HG03103 (cell line): ENCODE results near the gene CAPN1.
"Not testable (repeated sequence)": the region's sequence is repeated elsewhere in the genome, so short reads cannot be mapped to it uniquely, and the experiment has no call there.

Experiments used
- ATAC-seq: cut with Tn5 transposase; IDR thresholded peaks from one replicate; pipeline ENCODE4 v1.9.1; 2021; ENCODE audit warnings: low read depth; ENCODE audit not compliant: unreplicated experiment

The CAPN1 gene

DNA sequence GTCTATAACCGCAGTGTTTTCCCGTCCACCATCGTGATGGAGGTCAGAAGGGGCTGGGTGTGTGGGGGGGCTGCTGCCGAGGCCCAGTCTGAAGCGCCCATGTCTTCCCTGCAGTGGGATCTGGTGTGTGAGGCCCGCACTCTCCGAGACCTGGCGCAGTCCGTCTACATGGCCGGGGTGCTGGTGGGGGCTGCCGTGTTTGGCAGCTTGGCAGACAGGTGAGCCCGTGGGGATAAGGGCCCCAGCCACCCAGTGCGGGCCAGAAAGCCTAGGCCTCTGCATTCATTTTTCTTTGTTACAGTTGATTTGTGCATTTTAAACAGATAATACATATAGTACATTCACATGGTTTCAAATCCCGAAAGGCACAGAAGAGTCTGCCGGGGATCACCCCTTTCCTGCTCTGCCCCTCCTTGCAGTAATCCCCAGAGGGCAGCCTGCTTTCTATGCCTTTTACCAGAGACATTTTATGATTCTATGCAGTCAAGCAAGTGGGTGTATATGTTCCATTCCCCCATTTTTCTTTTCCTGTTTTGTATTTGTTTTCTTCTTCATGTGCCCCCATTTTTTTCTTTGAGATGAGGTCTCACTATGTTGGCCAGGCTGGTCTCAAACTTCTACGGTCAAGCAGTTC is 32.6 kb downstream of the CAPN1 start:
- ATAC-seq = no peak

DNA sequence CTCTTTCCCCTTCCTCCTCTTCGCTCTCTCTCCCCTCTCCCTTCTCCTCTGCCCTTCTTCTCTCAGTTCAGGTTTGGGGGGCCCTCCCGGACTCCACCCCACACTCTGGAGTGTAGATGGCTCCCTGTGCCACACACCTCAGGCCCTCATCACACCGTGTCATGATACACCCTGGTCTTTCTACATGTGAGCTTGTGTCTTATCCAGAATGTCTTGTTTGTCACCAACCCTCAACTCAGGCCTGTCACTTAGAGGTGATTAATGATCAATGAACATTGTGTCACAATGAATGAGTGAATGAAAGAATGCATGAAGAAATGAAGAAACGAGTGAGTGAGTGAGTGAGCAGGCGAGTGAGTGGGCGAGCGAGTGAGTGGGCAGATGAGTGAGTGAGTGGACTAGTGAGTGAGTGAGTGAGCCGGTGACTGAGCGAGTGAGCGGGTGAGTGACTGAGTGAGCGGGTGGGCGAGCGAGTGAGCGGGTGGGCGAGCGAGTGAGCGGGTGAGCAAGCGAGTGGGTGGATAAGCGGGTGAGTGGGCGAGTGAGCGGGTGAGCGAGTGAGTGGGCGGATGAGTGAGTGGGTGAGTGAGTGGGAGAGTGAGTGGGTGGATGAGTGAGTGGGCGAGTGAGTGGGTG is 33.8 kb downstream of the CAPN1 start:
- ATAC-seq = no peak

DNA sequence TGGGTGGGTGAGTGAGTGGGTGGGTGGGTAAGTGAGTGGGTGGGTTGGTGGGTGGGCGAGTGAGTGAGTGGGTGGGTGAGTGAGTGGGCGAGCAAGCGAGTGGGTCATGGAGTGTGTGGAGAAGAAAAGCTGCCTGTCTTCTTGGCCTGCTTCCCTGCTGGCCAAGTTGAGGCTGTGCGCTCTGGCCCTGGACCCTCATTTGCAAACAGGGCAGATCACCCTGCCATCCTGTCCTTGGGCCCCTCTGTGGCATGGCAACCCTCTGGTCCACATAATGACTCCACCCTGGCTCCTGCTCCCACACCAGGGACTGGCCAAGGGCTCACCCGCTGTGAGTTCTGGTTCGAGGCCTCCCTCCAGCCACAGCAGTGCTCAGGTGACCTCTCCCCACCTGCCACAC is 35.1 kb downstream of the CAPN1 start:
- no peak for ATAC-seq

DNA sequence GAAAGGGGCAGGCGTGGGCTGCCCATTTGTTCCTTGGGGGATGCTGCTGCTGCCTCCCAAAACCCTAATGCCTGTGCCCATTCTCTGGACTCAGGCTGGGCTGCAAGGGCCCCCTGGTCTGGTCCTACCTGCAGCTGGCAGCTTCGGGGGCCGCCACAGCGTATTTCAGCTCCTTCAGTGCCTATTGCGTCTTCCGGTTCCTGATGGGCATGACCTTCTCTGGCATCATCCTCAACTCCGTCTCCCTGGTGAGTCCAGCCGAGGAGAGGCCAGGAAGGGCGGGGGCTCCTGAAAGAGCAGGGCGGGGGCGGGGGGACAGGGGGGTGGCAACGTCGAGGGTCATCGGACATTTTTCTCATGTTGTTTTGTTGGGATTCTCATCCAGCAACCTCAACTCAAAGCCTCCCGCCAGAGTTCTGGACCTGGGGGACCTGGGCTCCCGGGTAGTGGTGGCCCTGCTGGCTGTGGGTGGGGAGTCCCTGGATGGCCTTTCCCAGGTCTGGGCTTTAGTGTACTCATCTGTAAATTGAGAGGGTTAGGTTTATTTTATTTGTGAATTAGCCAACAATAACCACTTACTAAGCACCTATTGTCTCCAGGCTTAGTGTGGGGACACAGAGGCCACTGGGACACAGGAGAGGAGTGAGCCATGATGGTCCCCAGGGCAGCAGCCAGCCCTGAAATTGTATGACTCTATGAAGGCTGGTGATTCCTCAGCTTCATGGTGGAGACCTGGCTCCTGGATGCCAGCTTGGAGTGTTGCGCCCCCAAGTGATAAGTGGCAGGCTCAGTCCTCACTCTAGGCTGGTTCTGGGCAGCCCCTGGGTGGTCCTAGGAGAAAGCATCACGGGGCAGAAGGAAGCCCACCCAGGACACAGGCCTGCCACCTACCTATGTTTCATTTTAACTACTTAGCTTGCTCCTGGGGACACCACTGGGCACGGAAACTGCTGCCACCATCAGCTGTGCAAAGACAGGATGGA is 36.0 kb downstream of the CAPN1 start:
- no peak for ATAC-seq

DNA sequence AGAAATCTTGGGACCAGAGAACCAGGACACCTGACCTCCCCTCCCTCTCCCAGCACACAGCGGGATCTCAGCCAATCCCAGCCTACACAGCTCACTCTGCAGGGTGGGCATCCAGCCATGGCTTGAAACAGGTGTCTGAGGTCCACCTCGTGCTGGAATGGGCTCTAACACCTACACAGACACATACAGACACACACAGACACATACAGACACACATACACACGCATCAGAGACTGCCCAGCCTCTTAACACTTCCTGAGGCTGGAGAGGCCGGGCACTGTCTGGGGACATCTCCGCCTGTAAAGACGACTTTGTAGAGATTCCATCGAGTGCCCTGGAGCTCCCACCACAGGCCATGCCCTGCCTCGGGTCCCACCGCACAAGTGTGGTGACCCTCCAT is 36.7 kb downstream of the CAPN1 start:
- ATAC-seq = no peak

DNA sequence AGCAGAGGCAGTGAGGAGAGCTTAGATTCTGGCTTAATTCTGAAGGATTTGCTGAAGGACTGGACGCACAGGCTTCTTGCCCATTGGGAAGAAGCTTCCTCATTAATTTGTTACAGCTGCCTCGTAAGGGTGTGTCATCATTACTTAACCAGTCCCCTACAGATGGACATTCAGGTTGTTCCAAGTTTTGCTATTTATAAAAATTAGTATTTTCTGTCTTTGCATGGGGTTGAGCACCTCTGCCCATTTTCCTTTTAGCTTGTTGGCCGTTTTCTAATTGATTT is 38.1 kb downstream of the CAPN1 start:
- no peak for ATAC-seq

DNA sequence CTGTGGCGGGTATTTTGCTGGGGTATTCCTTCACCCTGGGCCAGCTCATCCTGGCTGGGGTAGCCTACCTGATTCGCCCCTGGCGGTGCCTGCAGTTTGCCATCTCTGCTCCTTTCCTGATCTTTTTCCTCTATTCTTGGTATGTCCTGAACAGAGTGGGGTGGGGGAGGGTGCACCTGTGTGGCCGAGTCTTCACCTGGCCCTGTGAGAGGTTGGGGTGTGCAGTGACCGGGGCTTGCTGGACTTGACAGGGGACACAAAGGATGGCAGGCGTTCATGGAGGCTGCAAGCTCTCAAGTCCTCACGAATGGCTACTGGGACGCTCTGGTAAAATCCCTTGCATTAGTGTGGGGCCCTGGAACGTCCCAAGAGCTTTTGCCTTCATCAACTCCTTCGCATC is 39.3 kb downstream of the CAPN1 start:
- ATAC-seq = no peak

DNA sequence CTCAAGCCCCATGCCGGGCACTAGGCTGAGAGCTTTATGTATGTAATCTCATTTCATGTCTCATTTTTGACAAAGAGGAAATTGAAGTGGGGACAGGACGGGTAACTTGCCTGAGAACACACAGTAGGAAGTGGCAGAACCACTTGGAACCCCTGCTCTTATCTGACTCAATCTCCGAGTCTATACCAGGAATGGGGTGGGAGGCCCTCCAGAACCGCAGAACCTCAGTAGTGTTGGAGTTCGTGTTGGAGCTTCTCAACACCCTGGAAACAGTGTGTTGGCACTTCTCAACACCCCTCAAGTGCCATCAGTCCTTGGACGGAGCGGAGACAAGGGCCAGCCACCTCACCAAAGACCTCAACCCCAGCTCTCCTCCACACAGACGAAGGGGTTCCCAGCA is 41.3 kb downstream of the CAPN1 start:
- no peak for ATAC-seq

DNA sequence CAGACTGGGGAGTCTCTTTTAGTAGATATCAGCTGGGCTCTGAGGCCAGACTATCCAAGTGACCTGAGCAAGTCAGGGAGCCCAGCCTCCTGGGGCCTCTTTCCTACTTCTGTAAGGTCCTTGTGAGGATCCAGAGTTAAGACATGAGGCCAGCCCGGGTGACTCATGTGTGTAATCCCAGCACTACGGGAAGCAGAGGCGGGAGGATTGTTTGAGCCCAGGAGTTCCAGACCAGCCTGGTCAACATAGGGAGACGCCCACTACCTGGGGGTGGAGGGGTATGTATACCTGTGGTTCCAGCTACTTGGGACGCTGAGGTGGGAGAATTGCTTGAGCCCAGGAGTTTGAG is 43.2 kb downstream of the CAPN1 start:
- no peak for ATAC-seq

DNA sequence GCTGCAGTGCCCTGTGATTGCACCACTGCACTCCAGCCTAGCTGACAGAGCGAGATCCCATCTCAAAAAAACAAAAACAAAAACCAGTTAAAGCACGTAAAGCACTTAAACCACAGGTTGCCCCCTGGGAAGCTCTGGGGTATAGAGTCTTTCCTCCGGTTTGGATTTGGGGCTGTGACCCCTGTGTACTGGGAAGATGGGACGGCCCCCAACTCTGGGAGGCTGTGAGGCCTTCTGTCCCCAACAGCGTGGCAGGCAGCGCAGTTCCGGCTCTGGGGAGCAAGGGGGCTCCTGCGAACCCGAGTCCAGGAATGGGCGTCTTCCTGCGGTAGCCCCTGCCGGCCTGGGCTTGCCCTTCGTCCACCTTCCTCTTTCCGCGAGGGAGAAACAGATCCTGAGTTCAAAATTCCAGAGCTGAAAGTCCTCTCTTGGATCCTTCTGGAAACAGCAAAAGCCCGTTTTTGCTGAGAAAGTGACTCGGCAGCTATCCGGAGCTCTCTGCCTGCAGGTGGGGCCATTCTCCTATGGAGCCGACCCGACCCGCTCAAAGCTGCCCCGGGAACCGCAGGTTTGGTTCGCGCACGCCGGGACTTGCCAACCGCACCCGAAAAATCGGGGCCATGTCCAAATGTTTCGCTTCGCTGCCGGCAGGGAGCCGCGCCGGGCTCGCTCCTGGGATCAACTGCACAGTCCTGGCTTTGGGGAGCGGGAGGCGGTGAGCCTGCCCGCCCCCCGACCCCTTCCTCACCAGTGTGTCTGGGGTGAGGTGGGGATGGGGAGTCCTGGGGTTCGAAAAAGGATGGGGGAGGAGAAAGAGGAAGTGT is 43.8 kb downstream of the CAPN1 start:
- no peak for ATAC-seq

DNA sequence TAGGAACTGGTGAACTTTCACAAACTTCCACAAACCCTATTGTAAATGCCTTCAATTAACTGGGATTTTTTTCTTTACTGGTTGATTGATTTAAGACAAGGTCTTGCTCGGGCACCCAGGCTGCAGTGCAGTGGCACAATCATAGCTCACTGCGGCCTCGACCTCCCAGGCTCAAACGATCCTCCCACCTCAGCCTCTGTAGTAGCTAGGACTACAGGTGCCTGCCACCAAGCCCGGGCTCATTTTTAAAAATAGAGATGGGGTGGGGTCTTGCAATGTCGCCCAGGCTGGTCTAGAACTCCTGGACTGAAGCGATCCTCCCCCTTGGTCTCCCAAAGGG is 44.3 kb downstream of the CAPN1 start:
- no peak for ATAC-seq

DNA sequence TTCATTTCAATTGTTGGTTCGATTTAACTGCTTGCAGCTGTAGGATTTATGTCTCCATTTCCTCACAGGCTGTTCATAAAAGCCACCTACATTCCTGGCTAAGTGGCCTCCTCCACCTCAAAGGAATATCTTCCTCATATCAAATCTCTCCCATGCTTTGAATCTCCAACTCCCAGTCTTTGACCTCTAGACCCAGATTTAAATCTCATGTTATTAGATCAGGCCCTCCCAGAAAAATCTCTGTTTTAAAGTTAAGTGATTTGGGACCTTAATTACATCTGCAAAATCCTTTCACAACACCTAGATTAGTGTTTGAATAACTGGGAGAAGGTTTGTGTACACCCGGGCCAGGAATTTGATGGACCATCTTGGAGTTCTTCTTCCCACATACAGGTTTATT is 46.2 kb downstream of the CAPN1 start:
- ATAC-seq = no peak

DNA sequence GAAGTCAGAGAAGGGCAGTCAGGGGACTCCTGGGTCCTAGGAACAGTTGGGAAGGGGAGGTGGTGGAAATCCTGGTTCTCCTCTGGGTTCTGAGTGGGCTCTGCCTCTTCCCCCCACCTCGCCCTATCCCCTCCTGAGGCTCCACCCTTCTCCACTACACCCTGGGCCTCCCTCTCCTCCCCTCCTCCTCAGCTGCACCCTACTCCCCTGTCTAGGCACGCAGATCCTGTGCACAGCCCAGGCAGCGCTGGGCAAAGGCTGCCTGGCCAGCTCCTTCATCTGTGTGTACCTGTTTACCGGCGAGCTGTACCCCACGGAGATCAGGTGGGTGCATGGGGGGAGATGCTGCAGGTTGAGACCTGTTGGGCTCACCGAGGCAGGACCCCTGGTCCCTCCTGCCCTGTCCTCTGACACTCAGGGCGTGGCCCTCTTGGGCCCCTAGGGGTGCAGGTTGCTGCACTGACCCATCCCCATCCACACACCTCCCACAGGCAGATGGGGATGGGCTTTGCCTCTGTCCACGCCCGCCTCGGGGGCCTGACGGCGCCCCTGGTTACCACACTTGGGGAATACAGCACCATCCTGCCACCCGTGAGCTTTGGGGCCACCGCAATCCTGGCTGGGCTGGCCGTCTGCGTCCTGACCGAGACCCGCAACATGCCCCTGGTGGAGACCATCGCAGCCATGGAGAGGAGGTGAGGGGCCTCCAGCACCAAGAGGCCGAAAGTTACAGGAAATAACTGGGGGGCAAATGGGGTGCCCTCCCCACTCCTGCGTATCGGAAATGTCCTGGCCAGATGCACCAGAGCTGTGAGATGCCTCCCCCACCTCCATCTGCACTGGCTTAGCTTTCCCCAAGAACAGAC is 54.7 kb downstream of the CAPN1 start:
- no peak for ATAC-seq

DNA sequence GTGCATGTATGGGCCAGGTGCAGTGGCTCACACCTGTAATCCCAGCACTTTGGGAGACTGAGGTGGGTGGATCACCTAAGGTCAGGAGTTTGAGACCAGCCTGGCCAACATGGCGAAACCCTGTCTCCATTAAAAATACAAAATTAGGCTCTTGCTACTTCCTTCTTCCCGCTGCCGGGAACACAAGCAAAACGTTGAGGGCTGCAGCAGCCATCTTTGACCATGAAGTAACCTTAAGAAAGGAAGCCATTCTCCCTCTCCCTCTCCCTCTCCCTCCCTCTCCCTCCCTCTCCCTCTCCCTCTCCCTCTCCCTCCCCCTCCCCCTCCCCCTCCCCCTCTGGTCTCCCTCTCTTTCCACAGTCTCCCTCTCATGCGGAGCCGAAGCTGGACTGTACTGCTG is 56.6 kb downstream of the CAPN1 start:
- ATAC-seq = not testable (repeated sequence)

DNA sequence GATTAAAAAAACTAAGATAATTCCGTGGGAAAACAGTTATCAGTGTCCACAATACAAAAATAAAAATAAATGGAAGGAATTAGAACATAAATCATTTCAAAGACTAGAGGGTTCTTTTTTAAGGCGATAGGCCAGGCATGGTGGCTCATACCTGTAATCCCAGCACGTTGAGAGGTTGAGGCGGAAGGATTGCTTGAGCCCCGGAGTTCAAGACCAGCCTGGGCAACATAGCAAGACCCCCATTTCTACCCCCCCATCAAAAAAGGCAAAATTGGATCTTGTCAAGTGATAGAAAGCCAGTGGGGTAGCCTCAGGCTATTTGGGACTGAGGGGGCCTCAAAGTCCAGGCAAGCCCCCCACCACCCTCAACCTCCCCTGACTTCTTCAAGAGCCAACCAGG is 59.4 kb downstream of the CAPN1 start:
- ATAC-seq = no peak

DNA sequence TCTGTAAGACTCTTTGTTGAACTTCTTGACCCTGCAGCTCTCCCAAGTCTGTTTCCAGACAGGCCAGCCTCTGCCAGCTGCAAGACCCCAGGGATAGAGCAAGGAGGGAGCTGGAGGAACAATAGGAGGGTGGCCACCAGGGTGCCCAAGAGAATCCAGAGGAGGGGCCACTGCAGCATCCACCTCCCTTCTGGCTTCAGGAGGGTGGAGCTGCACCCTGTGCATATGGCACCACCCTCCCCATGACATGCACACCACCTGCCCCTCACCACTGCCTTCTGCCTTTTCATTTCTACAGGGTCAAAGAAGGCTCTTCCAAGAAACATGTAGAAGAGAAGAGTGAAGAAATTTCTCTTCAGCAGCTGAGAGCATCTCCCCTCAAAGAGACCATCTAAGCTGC is 60.0 kb downstream of the CAPN1 start:
- ATAC-seq = no peak

DNA sequence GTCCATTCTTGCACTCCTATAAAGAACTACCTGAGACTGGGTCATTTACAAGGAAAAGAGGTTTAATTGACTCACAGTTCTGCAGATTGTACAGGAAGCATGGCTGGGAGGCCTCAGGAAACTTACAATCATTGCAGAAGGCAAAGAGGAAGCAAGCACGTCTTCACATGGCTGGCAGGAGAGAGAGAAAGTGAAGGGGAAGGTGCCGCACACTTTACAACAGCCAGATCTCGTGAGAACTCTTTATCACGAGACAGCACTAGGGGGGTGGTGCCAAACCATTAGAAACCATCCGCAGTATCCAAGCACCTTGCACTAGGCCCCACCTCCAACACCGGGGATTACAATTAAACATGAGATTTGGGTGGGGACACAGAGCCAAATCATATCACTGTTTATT is 60.7 kb downstream of the CAPN1 start:
- ATAC-seq = no peak

DNA sequence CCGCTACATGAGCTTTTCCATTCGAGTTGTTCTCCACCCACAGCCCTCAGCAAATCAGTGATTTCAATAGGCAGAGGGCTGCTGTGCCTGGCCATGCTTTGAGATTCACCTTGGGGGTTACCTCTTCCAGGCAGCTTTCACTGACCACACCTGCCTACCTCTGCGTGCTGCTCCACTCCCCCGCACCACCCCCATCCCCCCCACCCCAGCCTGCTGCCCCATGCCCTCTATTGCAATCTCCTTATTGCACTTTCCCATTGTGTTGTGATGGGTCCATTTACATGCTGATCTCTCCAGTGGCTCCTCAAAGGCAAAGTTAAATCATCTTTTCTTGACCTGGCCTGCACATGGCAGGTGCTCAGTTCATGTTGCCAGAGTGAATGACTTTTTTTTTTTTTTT is 62.1 kb downstream of the CAPN1 start:
- ATAC-seq = no peak

DNA sequence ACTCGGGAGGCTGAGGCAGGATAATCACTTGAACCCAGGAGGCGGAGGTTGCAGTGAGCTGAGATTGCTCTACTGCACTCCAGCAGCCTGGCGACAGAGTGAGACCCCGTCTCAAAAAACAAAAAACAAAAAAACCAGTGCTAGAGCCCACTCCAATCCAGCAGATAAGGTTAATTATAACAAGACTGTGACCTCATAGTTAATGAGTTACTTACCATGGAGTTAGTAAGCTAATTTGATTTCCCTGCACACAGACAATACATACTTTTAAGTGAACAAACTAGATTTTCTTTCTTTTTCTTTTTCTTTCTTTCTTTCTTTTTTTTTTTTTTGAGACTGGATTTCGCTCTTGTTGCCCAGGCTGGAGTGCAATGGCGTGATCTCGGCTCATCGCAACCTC is 63.3 kb downstream of the CAPN1 start:
- ATAC-seq = not testable (repeated sequence)

DNA sequence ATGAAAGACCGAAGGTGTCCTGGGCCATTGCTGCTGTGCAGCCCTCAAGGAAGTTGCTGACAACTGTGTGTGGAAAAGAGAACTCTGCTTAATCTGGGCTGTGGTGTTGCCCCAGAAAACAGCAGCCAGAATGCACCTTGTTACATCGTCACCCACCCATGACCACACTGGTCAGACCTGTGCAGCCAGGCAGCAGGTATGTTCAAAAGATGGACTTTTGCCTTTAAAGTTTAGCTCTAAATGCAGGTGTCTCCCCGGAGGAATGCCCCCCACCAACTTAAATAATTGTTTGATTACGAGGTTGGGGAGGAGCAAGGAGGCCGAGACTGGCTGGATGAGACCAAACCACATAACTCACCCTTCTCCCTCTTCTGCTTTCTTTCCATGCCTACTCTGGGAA is 64.8 kb downstream of the CAPN1 start:
- ATAC-seq = no peak
